Neural progenitor cell (in vitro differentiated cells): Measurements from ENCODE around the gene CLDN20. TPM values are rescaled to one million over a fixed set of nuclear protein-coding genes. Genes with fewer than 3 reads are reported as not detected.
A peak's percentile ranks its signal among the peaks of the same experiment; 100 is the strongest.

Experiments
- DNase-seq: peaks from one replicate; pipeline ENCODE4 v3.0.0-alpha.2; 2016; ENCODE audit warnings: low spot score
- H2AFZ ChIP-seq: fragments of 200-600 bp; sonication (generic); replicated peaks from 2 replicates; pipeline ENCODE4 v1.6.1; 2016; ENCODE audit warnings: antibody characterized with exemption
- H3F3A ChIP-seq: fragments of 200-600 bp; sonication (generic); 2 replicates; pipeline ENCODE4 v1.6.1; 2016; ENCODE audit warnings: antibody characterized with exemption, low read depth
- H3K27ac ChIP-seq: fragments of 200-600 bp; sonication (generic); 2 replicates; pipeline ENCODE4 v1.5.1; 2016; ENCODE audit warnings: mild to moderate bottlenecking
- H3K27me3 ChIP-seq: fragments of 200-600 bp; sonication (generic); 2 replicates; pipeline ENCODE4 v1.6.1; 2016; ENCODE audit warnings: mild to moderate bottlenecking, moderate library complexity
- H3K36me3 ChIP-seq: fragments of 200-600 bp; sonication (generic); 2 replicates; pipeline ENCODE4 v1.5.1; 2016
- H3K4me1 ChIP-seq: fragments of 200-600 bp; sonication (generic); 2 replicates; pipeline ENCODE4 v1.6.1; 2016; ENCODE audit warnings: mixed run types
- H3K4me2 ChIP-seq: fragments of 200-600 bp; sonication (generic); 2 replicates; pipeline ENCODE4 v1.6.1; 2016
- H3K4me3 ChIP-seq: fragments of 200-600 bp; sonication (generic); 2 replicates; pipeline ENCODE4 v1.5.1; 2016
- H3K79me2 ChIP-seq: fragments of 200-600 bp; sonication (generic); 2 replicates; pipeline ENCODE4 v1.6.1; 2016; ENCODE audit warnings: low read depth
- H3K9ac ChIP-seq: fragments of 200-600 bp; sonication (generic); 2 replicates; pipeline ENCODE4 v1.6.1; 2016
- H3K9me3 ChIP-seq: fragments of 200-600 bp; sonication (generic); 2 replicates; pipeline ENCODE4 v1.5.1; 2016; ENCODE audit warnings: low read depth
- H4K20me1 ChIP-seq: fragments of 200-600 bp; sonication (generic); 2 replicates; pipeline ENCODE4 v1.6.1; 2016; ENCODE audit warnings: low read depth
- H3K27ac Mint-ChIP-seq: 3 replicates; pipeline ENCODE4 v1.8.0; 2021; ENCODE audit warnings: mixed read lengths
- H3K27me3 Mint-ChIP-seq: 2 replicates; pipeline ENCODE4 v1.8.0; 2022; ENCODE audit warnings: low read depth, mild to moderate bottlenecking, inconsistent platforms, moderate library complexity, mixed read lengths; ENCODE audit not compliant: insufficient read depth
- H3K36me3 Mint-ChIP-seq: 3 replicates; pipeline ENCODE4 v1.8.0; 2021; ENCODE audit warnings: mixed read lengths
- H3K4me1 Mint-ChIP-seq: 3 replicates; pipeline ENCODE4 v1.8.0; 2021; ENCODE audit warnings: mixed read lengths
- H3K4me3 Mint-ChIP-seq: 3 replicates; pipeline ENCODE4 v1.8.0; 2021; ENCODE audit warnings: mild to moderate bottlenecking, moderate library complexity, mixed read lengths
- H3K9me3 Mint-ChIP-seq: 3 replicates; pipeline ENCODE4 v1.8.0; 2020; ENCODE audit warnings: mixed read lengths
- CTCF ChIP-seq: fragments of 200-600 bp; sonication (generic); IDR thresholded peaks from 2 replicates; pipeline ENCODE4 v1.5.1; 2017; ENCODE audit warnings: antibody characterized with exemption, mild to moderate bottlenecking
- EZH2 ChIP-seq: fragments of 200-600 bp; sonication (generic); IDR thresholded peaks from 2 replicates; pipeline ENCODE4 v1.6.1; 2017; ENCODE audit warnings: antibody characterized with exemption, mild to moderate bottlenecking, moderate library complexity
- EZH2phosphoT487 ChIP-seq: fragments of 200-600 bp; sonication (generic); IDR thresholded peaks from 2 replicates; pipeline ENCODE4 v1.6.1; 2017; ENCODE audit warnings: antibody characterized with exemption
- total RNA-seq: library from RNA; depleted of rRNA; stranded (reverse); fragments of >200 nt; gene quantifications from 2 replicates; pipeline ENCODE4 v1.2.3, GENCODE V29; 2015; ENCODE audit warnings: low replicate concordance

CLDN20 gene
- total RNA-seq, 1 donor from 2014 or later, result not detected

GRCh38 chr6:155237613-155238012, 26.2 kb upstream of the CLDN20 start:
- peaks cover 4% of the 10 kb centered on the region for H3K4me1 Mint-ChIP-seq
- no peaks in the 10 kb centered on the region for H3K36me3 ChIP-seq
- no peak overlapping the region for H3K4me2 ChIP-seq
- H3K9ac ChIP-seq, result no peak overlapping the region
- H3K27ac ChIP-seq, result no peak overlapping the region
- peaks cover 4% of the 10 kb centered on the region for H3K4me1 ChIP-seq
- H3K9me3 ChIP-seq, result no peaks in the 10 kb centered on the region
- no peak overlapping the region for H3K4me3 ChIP-seq
- DNase-seq, result no peak
- no peak overlapping the region for H3K4me3 Mint-ChIP-seq
- H3K27me3 ChIP-seq, result no peaks in the 10 kb centered on the region
- peaks cover 6% of the 10 kb centered on the region for H3K27me3 Mint-ChIP-seq
- no peak overlapping the region for H2AFZ ChIP-seq
- H3K27ac Mint-ChIP-seq, result no peak overlapping the region
- no peaks in the 10 kb centered on the region for H3K79me2 ChIP-seq
- H3F3A ChIP-seq, result peaks cover 4% of the 10 kb centered on the region
- H4K20me1 ChIP-seq, result no peaks in the 10 kb centered on the region
- TF ChIP-seq CTCF (no peak), EZH2phosphoT487 (no peak), EZH2 (no peak)
- H3K9me3 Mint-ChIP-seq, result peaks cover 31% of the 10 kb centered on the region
- H3K36me3 Mint-ChIP-seq, result peaks cover 62% of the 10 kb centered on the region

- peak overlapping the region; percentile 62 for H3K27ac Mint-ChIP-seq
These were observed 22.8 kb upstream of the CLDN20 start for GRCh38 chr6:155240905-155241600.

GRCh38 chr6:155241966-155242365, 21.8 kb upstream of the CLDN20 start:
- Histone ChIP-seq H4K20me1 (no peaks in the 10 kb centered on the region), H2AFZ (no peak overlapping the region), H3K4me3 (no peak overlapping the region), H3K4me2 (no peak overlapping the region), H3K9me3 (no peaks in the 10 kb centered on the region), H3F3A (no peaks in the 10 kb centered on the region), H3K4me1 (no peaks in the 10 kb centered on the region), H3K36me3 (no peaks in the 10 kb centered on the region), H3K27ac (no peak overlapping the region), H3K9ac (no peak overlapping the region), H3K27me3 (no peaks in the 10 kb centered on the region), H3K79me2 (no peaks in the 10 kb centered on the region)
- Mint-ChIP-seq H3K4me3 (no peak overlapping the region), H3K27me3 (no peaks in the 10 kb centered on the region), H3K36me3 (peaks cover 64% of the 10 kb centered on the region), H3K27ac (no peak overlapping the region), H3K4me1 (peaks cover 11% of the 10 kb centered on the region), H3K9me3 (peaks cover 25% of the 10 kb centered on the region)
- no peak for DNase-seq
- TF ChIP-seq CTCF (no peak), EZH2phosphoT487 (no peak), EZH2 (no peak)

More at GRCh38 chr6:155240905-155241600, 22.8 kb upstream of the CLDN20 start:
- Histone ChIP-seq H4K20me1 (no peaks in the 10 kb centered on the region), H2AFZ (no peak overlapping the region), H3K36me3 (no peaks in the 10 kb centered on the region), H3K27ac (no peak overlapping the region), H3K4me1 (no peaks in the 10 kb centered on the region), H3K4me2 (no peak overlapping the region), H3K27me3 (no peaks in the 10 kb centered on the region), H3F3A (no peaks in the 10 kb centered on the region), H3K9me3 (no peaks in the 10 kb centered on the region), H3K4me3 (no peak overlapping the region), H3K9ac (no peak overlapping the region), H3K79me2 (no peaks in the 10 kb centered on the region)
- Mint-ChIP-seq H3K27me3 (peaks cover 3% of the 10 kb centered on the region), H3K4me1 (peaks cover 11% of the 10 kb centered on the region), H3K4me3 (no peak overlapping the region), H3K9me3 (peaks cover 30% of the 10 kb centered on the region), H3K36me3 (peaks cover 67% of the 10 kb centered on the region)
- TF ChIP-seq EZH2 (no peak), EZH2phosphoT487 (no peak), CTCF (no peak)
- DNase-seq, result no peak
